Activated CD4-positive, alpha-beta T cell treated with anti-CD3 and anti-CD28 coated beads for 36 hours (primary cell): ENCODE results near the gene INPP4B. TPM values are rescaled to one million over a fixed set of nuclear protein-coding genes. Genes with fewer than 3 reads are reported as not detected.
A peak's percentile ranks its signal among the peaks of the same experiment; 100 is the strongest.

Source experiments
- ATAC-seq: fragments of 200-7000 bp; cut with Tn5 transposase; one replicate; pipeline ENCODE4 v1.10.0; 2021; ENCODE audit warnings: mild to moderate bottlenecking, moderate library complexity
- CTCF ChIA-PET: fragments of 350-600 bp; sonication (Branson Sonifier 250); formaldehyde crosslinking; loops from one replicate; lab custom pipeline; 2021; ENCODE audit warnings: antibody characterized with exemption; lab: Charles Lee
- POLR2A ChIA-PET: fragments of 350-600 bp; sonication (Branson Sonifier 250); formaldehyde crosslinking; loops from one replicate; lab custom pipeline; 2021; ENCODE audit warnings: antibody characterized with exemption, inconsistent platforms; lab: Charles Lee
- DNase-seq: peaks from one replicate; pipeline ENCODE4 v3.0.0-alpha.2; 2020
- H3K27ac Mint-ChIP-seq: one replicate; pipeline ENCODE4 v1.8.0; 2021; ENCODE audit warnings: mixed read lengths
- H3K27me3 Mint-ChIP-seq: one replicate; pipeline ENCODE4 v1.8.0; 2021; ENCODE audit warnings: mixed read lengths
- H3K36me3 Mint-ChIP-seq: one replicate; pipeline ENCODE4 v1.8.0; 2021; ENCODE audit warnings: low read depth, mixed read lengths
- H3K4me1 Mint-ChIP-seq: one replicate; pipeline ENCODE4 v1.8.0; 2021; ENCODE audit warnings: mixed read lengths
- H3K4me3 Mint-ChIP-seq: one replicate; pipeline ENCODE4 v1.8.0; 2021; ENCODE audit warnings: mild to moderate bottlenecking, moderate library complexity, mixed read lengths
- H3K9me3 Mint-ChIP-seq: one replicate; pipeline ENCODE4 v1.8.0; 2021; ENCODE audit warnings: low read depth, mixed read lengths
- intact Hi-C, 2 experiments: fragments of 100-400 bp; cut with DNase I in 1 of 2; cut with micrococcal nuclease in 1 of 2; formaldehyde crosslinking; loops; one replicate each; pipeline versions ENCODE4 v1.14.2 to v1.15.1; 2022 to 2024; cut with DNase I, micrococcal nuclease
- total RNA-seq, 2 experiments: library from RNA; stranded (reverse); gene quantifications; one replicate each; pipeline ENCODE4 v1.2.3, GENCODE V29; 2021

INPP4B gene
- total RNA-seq, 2 experiments from 2014 or later = 66.6 to 70.7 TPM

- intact Hi-C loops = no loop called here
- ATAC-seq = no peak
- ChIA-PET CTCF (interaction anchor here (0.6 to 4.2 kb wide), 6 partner anchors 8 to 88 kb away, joined by 3 to 18 read pairs (median 6); no protein-coding TSS in a partner anchor), POLR2A (no interaction called here)
- H3K4me3 Mint-ChIP-seq = no peak overlapping the region
- H3K36me3 Mint-ChIP-seq = peaks cover 41% of the 10 kb centered on the region
- H3K4me1 Mint-ChIP-seq = peaks cover 60% of the 10 kb centered on the region
- H3K9me3 Mint-ChIP-seq = peaks cover 11% of the 10 kb centered on the region
- H3K27me3 Mint-ChIP-seq = no peaks in the 10 kb centered on the region
- H3K27ac Mint-ChIP-seq = no peak overlapping the region
- DNase-seq = no peak
These were observed 514.5 kb downstream of the INPP4B start for GRCh38 chr4:142331646-142332045.

- Mint-ChIP-seq H3K4me1 (peaks cover 64% of the 10 kb centered on the region), H3K27ac (no peak overlapping the region)
- POLR2A ChIA-PET = no interaction called here
These were observed 515.0 kb downstream of the INPP4B start for GRCh38 chr4:142331132-142331531.

GRCh38 chr4:142330311-142330710, 515.8 kb downstream of the INPP4B start:
- no peaks in the 10 kb centered on the region for H3K27me3 Mint-ChIP-seq
- ChIA-PET CTCF (interaction anchor here (4.2 kb wide), 1 partner anchor 15 kb away, joined by 18 read pairs; no protein-coding TSS in a partner anchor), POLR2A (no interaction called here)
- H3K27ac Mint-ChIP-seq = no peak overlapping the region
- DNase-seq (no peak), ATAC-seq (no peak)
- intact Hi-C loops = no loop called here
- no peak overlapping the region for H3K4me3 Mint-ChIP-seq
- H3K9me3 Mint-ChIP-seq = peaks cover 7% of the 10 kb centered on the region
- peaks cover 70% of the 10 kb centered on the region for H3K4me1 Mint-ChIP-seq
- peaks cover 31% of the 10 kb centered on the region for H3K36me3 Mint-ChIP-seq

More at GRCh38 chr4:142331132-142331531, 515.0 kb downstream of the INPP4B start:
- intact Hi-C loops = no loop called here
- no peak overlapping the region for H3K4me3 Mint-ChIP-seq
- H3K9me3 Mint-ChIP-seq = peaks cover 10% of the 10 kb centered on the region
- no peak for ATAC-seq
- no peak for DNase-seq
- H3K36me3 Mint-ChIP-seq = peaks cover 36% of the 10 kb centered on the region
- no peaks in the 10 kb centered on the region for H3K27me3 Mint-ChIP-seq
- CTCF ChIA-PET = interaction anchor here (0.6 to 4.2 kb wide), 4 partner anchors 9 to 87 kb away, joined by 3 to 18 read pairs (median 6); no protein-coding TSS in a partner anchor

GRCh38 chr4:142329313-142329712, 516.8 kb downstream of the INPP4B start:
- POLR2A ChIA-PET = no interaction called here
- no peak for DNase-seq

GRCh38 chr4:142326181-142326580, 519.9 kb downstream of the INPP4B start:
- Mint-ChIP-seq H3K27me3 (no peaks in the 10 kb centered on the region), H3K4me1 (peaks cover 67% of the 10 kb centered on the region), H3K9me3 (peaks cover 7% of the 10 kb centered on the region), H3K36me3 (peaks cover 49% of the 10 kb centered on the region), H3K4me3 (no peak overlapping the region), H3K27ac (no peak overlapping the region)
- DNase-seq (no peak), ATAC-seq (no peak)
- ChIA-PET CTCF (interaction anchor here (0.8 to 2.1 kb wide), 4 partner anchors 15 to 26 kb away, joined by 3 to 7 read pairs (median 4); no protein-coding TSS in a partner anchor), POLR2A (no interaction called here)
- intact Hi-C loops = no loop called here

More at GRCh38 chr4:142329313-142329712, 516.8 kb downstream of the INPP4B start:
- no peak for ATAC-seq
- intact Hi-C loops = no loop called here
- H3K9me3 Mint-ChIP-seq = peaks cover 6% of the 10 kb centered on the region
- H3K4me1 Mint-ChIP-seq = peaks cover 75% of the 10 kb centered on the region
- peaks cover 34% of the 10 kb centered on the region for H3K36me3 Mint-ChIP-seq
- H3K27ac Mint-ChIP-seq = no peak overlapping the region
- H3K27me3 Mint-ChIP-seq = no peaks in the 10 kb centered on the region
- CTCF ChIA-PET = interaction anchor here (1.0 to 4.2 kb wide), 3 partner anchors 16 to 77 kb away, joined by 4 to 18 read pairs (median 5); no protein-coding TSS in a partner anchor
- H3K4me3 Mint-ChIP-seq = no peak overlapping the region

GRCh38 chr4:142324572-142324971, 521.5 kb downstream of the INPP4B start:
- ATAC-seq (peak; percentile 92), DNase-seq (no peak)
- CTCF ChIA-PET = interaction anchor here (0.6 to 2.1 kb wide), 7 partner anchors 8 to 61 kb away, joined by 3 to 7 read pairs (median 3); no protein-coding TSS in a partner anchor
- H3K9me3 Mint-ChIP-seq = peaks cover 7% of the 10 kb centered on the region
- peak overlapping the region; percentile 66 for H3K27ac Mint-ChIP-seq
- POLR2A ChIA-PET = no interaction called here
- H3K4me3 Mint-ChIP-seq = no peak overlapping the region
- peaks cover 59% of the 10 kb centered on the region for H3K36me3 Mint-ChIP-seq
- intact Hi-C loops = no loop called here
- no peaks in the 10 kb centered on the region for H3K27me3 Mint-ChIP-seq
- H3K4me1 Mint-ChIP-seq = peaks cover 68% of the 10 kb centered on the region

GRCh38 chr4:142322996-142323395, 523.1 kb downstream of the INPP4B start:
- H3K4me1 Mint-ChIP-seq = peaks cover 68% of the 10 kb centered on the region
- H3K27ac Mint-ChIP-seq = no peak overlapping the region
- peaks cover 58% of the 10 kb centered on the region for H3K36me3 Mint-ChIP-seq
- DNase-seq = no peak
- H3K9me3 Mint-ChIP-seq = peaks cover 7% of the 10 kb centered on the region
- ATAC-seq = no peak
- POLR2A ChIA-PET = interaction anchor here (1.0 kb wide), 1 partner anchor 13 kb away, joined by 3 read pairs; no protein-coding TSS in a partner anchor
- H3K4me3 Mint-ChIP-seq = no peak overlapping the region
- intact Hi-C loops = no loop called here
- H3K27me3 Mint-ChIP-seq = no peaks in the 10 kb centered on the region
- CTCF ChIA-PET = interaction anchor here (0.5 to 1.4 kb wide), 5 partner anchors 9 to 332 kb away, joined by 3 to 6 read pairs (median 3); no protein-coding TSS in a partner anchor

GRCh38 chr4:142318280-142318679, 527.8 kb downstream of the INPP4B start:
- no peak for DNase-seq
- ChIA-PET POLR2A (no interaction called here), CTCF (no interaction called here)
- no peak overlapping the region for H3K4me3 Mint-ChIP-seq
- intact Hi-C loops = no loop called here
- H3K4me1 Mint-ChIP-seq = peaks cover 75% of the 10 kb centered on the region
- H3K36me3 Mint-ChIP-seq = peaks cover 70% of the 10 kb centered on the region
- no peaks in the 10 kb centered on the region for H3K27me3 Mint-ChIP-seq
- peaks cover 3% of the 10 kb centered on the region for H3K9me3 Mint-ChIP-seq
- H3K27ac Mint-ChIP-seq = peak overlapping the region; percentile 8
- ATAC-seq = no peak

GRCh38 chr4:142316913-142317312, 529.2 kb downstream of the INPP4B start:
- ChIA-PET CTCF (interaction anchor here (1.3 kb wide), 1 partner anchor 8 kb away, joined by 5 read pairs; no protein-coding TSS in a partner anchor), POLR2A (no interaction called here)
- Mint-ChIP-seq H3K27me3 (no peaks in the 10 kb centered on the region), H3K4me3 (no peak overlapping the region), H3K36me3 (peaks cover 73% of the 10 kb centered on the region), H3K4me1 (peaks cover 85% of the 10 kb centered on the region), H3K27ac (no peak overlapping the region), H3K9me3 (peaks cover 3% of the 10 kb centered on the region)
- ATAC-seq (no peak), DNase-seq (no peak)
- intact Hi-C loops = no loop called here

GRCh38 chr4:142316025-142316424, 530.1 kb downstream of the INPP4B start:
- ATAC-seq = no peak
- DNase-seq = no peak
- ChIA-PET POLR2A (no interaction called here), CTCF (interaction anchor here (1.2 to 1.3 kb wide), 2 partner anchors 9 to 10 kb away, joined by 3 to 5 read pairs; no protein-coding TSS in a partner anchor)
- peaks cover 79% of the 10 kb centered on the region for H3K4me1 Mint-ChIP-seq
- H3K9me3 Mint-ChIP-seq = no peaks in the 10 kb centered on the region
- H3K27me3 Mint-ChIP-seq = no peaks in the 10 kb centered on the region
- peak overlapping the region; percentile 4 for H3K27ac Mint-ChIP-seq
- no peak overlapping the region for H3K4me3 Mint-ChIP-seq
- H3K36me3 Mint-ChIP-seq = peaks cover 73% of the 10 kb centered on the region
- intact Hi-C loops = no loop called here

- no peak overlapping the region for H3K4me3 Mint-ChIP-seq
- ATAC-seq = no peak
- peaks cover 69% of the 10 kb centered on the region for H3K4me1 Mint-ChIP-seq
- no peaks in the 10 kb centered on the region for H3K27me3 Mint-ChIP-seq
- intact Hi-C loops = no loop called here
- no peaks in the 10 kb centered on the region for H3K9me3 Mint-ChIP-seq
- H3K27ac Mint-ChIP-seq = peak overlapping the region; percentile 61
- peaks cover 70% of the 10 kb centered on the region for H3K36me3 Mint-ChIP-seq
- POLR2A ChIA-PET = no interaction called here
- CTCF ChIA-PET = interaction anchor here (1.2 kb wide), 1 partner anchor 9 kb away, joined by 3 read pairs; no protein-coding TSS in a partner anchor
- DNase-seq = no peak
These were observed 531.4 kb downstream of the INPP4B start for GRCh38 chr4:142314686-142315085.

GRCh38 chr4:142314247-142314646, 531.9 kb downstream of the INPP4B start:
- ATAC-seq (no peak), DNase-seq (no peak)
- no peaks in the 10 kb centered on the region for H3K9me3 Mint-ChIP-seq
- intact Hi-C loops = no loop called here
- H3K4me3 Mint-ChIP-seq = no peak overlapping the region
- peaks cover 70% of the 10 kb centered on the region for H3K36me3 Mint-ChIP-seq
- ChIA-PET CTCF (no interaction called here), POLR2A (no interaction called here)
- no peaks in the 10 kb centered on the region for H3K27me3 Mint-ChIP-seq
- H3K4me1 Mint-ChIP-seq = peaks cover 65% of the 10 kb centered on the region
- peak overlapping the region; percentile 61 for H3K27ac Mint-ChIP-seq
